GM12878 (cell line): Measurements from ENCODE around the gene PIP4K2A. TPM values are rescaled to one million over a fixed set of nuclear protein-coding genes. Genes with fewer than 3 reads are reported as not detected.
A peak's percentile ranks its signal among the peaks of the same experiment; 100 is the strongest.

ENCODE experiments used
- ATAC-seq: fragments of 200-7000 bp; cut with Tn5 transposase; 3 replicates; pipeline ENCODE4 v1.9.1; 2020; ENCODE audit warnings: mild to moderate bottlenecking, moderate library complexity
- BruUV-seq: library from RNA; stranded (reverse); fragments of 400-500 nt; replicated peaks from 2 replicates; lab custom pipeline; 2021; lab: Mats Ljungman, UMichigan
- CTCF ChIA-PET: fragments of 300-600 bp; sonication (Branson Sonifier 250); formaldehyde crosslinking; extraction: SDS; loops from one replicate; lab custom pipeline; 2021; ENCODE audit warnings: inconsistent platforms; lab: Yijun Ruan, JAX
- POLR2A ChIA-PET: fragments of 350-600 bp; formaldehyde crosslinking; extraction: SDS; loops from one replicate; lab custom pipeline; 2021; ENCODE audit warnings: inconsistent platforms; lab: Charles Lee
- RAD21 ChIA-PET: fragments of 300-600 bp; sonication (Branson Sonifier 250); formaldehyde crosslinking; loops from one replicate; lab custom pipeline; 2023; ENCODE audit warnings: antibody characterized with exemption; ENCODE audit not compliant: unreplicated experiment; lab: Charles Lee
- SMC1A ChIA-PET: fragments of 300-600 bp; sonication (Branson Sonifier 250); formaldehyde crosslinking; loops from one replicate; lab custom pipeline; 2023; ENCODE audit not compliant: unreplicated experiment, uncharacterized antibody; lab: Charles Lee
- DNase-seq: peaks from one replicate; pipeline ENCODE4 v3.0.0-alpha.2; 2011; ENCODE audit warnings: low read depth, low spot score
- FAIRE-seq: peaks from 3 replicates; lab custom pipeline; 2011; peaks lifted over from hg19 to GRCh38; lab: Jason Lieb, UNC
- H2AFZ ChIP-seq: 2 replicates; pipeline ENCODE4 v1.6.0; 2011; ENCODE audit warnings: low read depth, low read length, control low read depth; ENCODE audit not compliant: control insufficient read depth
- H3K27ac ChIP-seq: 2 replicates; pipeline ENCODE4 v1.5.1; 2011; ENCODE audit warnings: control low read depth; ENCODE audit not compliant: control insufficient read depth, insufficient read depth
- H3K27me3 ChIP-seq, 2 experiments: replicated peaks in 1 of 2; 2 replicates each; pipeline versions ENCODE4 v1.6.0 to v1.6.1; 2011; ENCODE audit warnings: low read length in 1 of 2; ENCODE audit not compliant: control insufficient read depth in 2 of 2, insufficient read depth in 2 of 2
- H3K36me3 ChIP-seq, 2 experiments: 2 replicates each; pipeline ENCODE4 v1.5.1; 2011; ENCODE audit warnings: low read length in 1 of 2; ENCODE audit not compliant: control insufficient read depth in 2 of 2, insufficient read depth in 2 of 2
- H3K4me1 ChIP-seq: 2 replicates; pipeline ENCODE4 v1.6.1; 2011; ENCODE audit warnings: mild to moderate bottlenecking, low read length, moderate library complexity, mixed read lengths; ENCODE audit not compliant: control insufficient read depth, insufficient read depth
- H3K4me2 ChIP-seq: 2 replicates; pipeline ENCODE4 v1.6.0; 2011; ENCODE audit warnings: control low read depth; ENCODE audit not compliant: control insufficient read depth, insufficient read depth
- H3K4me3 ChIP-seq: fragments of 200-600 bp; sonication (generic); 2 replicates; pipeline ENCODE4 v1.5.1; 2016
- H3K79me2 ChIP-seq: 2 replicates; pipeline ENCODE4 v1.6.0; 2011; ENCODE audit warnings: low read length; ENCODE audit not compliant: control insufficient read depth, insufficient read depth
- H3K9ac ChIP-seq: 2 replicates; pipeline ENCODE4 v1.8.0; 2011; ENCODE audit warnings: low read length, control low read depth, mixed read lengths; ENCODE audit not compliant: control insufficient read depth, insufficient read depth
- H3K9me3 ChIP-seq: replicated peaks from 3 replicates; pipeline ENCODE4 v1.5.1; 2011; ENCODE audit warnings: mild to moderate bottlenecking, low read length; ENCODE audit not compliant: control insufficient read depth, insufficient read depth
- H4K20me1 ChIP-seq: 2 replicates; pipeline ENCODE4 v1.6.0; 2011; ENCODE audit not compliant: control insufficient read depth, insufficient read depth
- ATF2 ChIP-seq: IDR thresholded peaks from 2 replicates; pipeline ENCODE4 v1.6.1; 2012; ENCODE audit warnings: low read length, inconsistent platforms
- ATF7 ChIP-seq: fragments of 450-650 bp; IDR thresholded peaks from 2 replicates; pipeline ENCODE4 v1.6.1; 2016; ENCODE audit warnings: low read depth, mild to moderate bottlenecking
- BRCA1 ChIP-seq: IDR thresholded peaks from 2 replicates; pipeline ENCODE4 v1.6.1; 2011; ENCODE audit warnings: low read depth, low read length, improper control_type of control experiment
- CHD1 ChIP-seq: IDR thresholded peaks from 2 replicates; pipeline ENCODE4 v1.6.1; 2012; ENCODE audit warnings: low read depth, low read length, improper control_type of control experiment
- EED ChIP-seq: sonication (generic); IDR thresholded peaks from 2 replicates; pipeline ENCODE4 v1.6.1; 2016; ENCODE audit warnings: antibody characterized with exemption, low read depth
- FOXM1 ChIP-seq: IDR thresholded peaks from 2 replicates; pipeline ENCODE4 v1.6.1; 2012; ENCODE audit warnings: low read depth, mild to moderate bottlenecking, inconsistent platforms, low read length, moderate library complexity
- IKZF1 ChIP-seq: fragments of 450-650 bp; conservative IDR thresholded peaks from 2 replicates; pipeline ENCODE4 v1.6.1; 2017; ENCODE audit warnings: antibody characterized with exemption, mild to moderate bottlenecking
- IKZF2 ChIP-seq, 2 experiments: fragments of 450-650 bp; IDR thresholded peaks; 2 replicates each; pipeline ENCODE4 v1.6.1; 2017; ENCODE audit warnings: mild to moderate bottlenecking in 2 of 2, moderate library complexity in 2 of 2
- MLLT1 ChIP-seq: fragments of 450-650 bp; IDR thresholded peaks from 2 replicates; pipeline ENCODE4 v1.6.1; 2016; ENCODE audit warnings: mild to moderate bottlenecking
- NBN ChIP-seq: fragments of 450-650 bp; IDR thresholded peaks from 2 replicates; pipeline ENCODE4 v1.6.1; 2016
- NR2F1 ChIP-seq: fragments of 450-650 bp; conservative IDR thresholded peaks from 2 replicates; pipeline ENCODE4 v1.6.1; 2017; ENCODE audit warnings: mild to moderate bottlenecking
- POU2F2 ChIP-seq: IDR thresholded peaks from 3 replicates; pipeline ENCODE4 v1.6.1; 2011; ENCODE audit warnings: low read depth, mild to moderate bottlenecking, low read length, borderline replicate concordance
- RELB ChIP-seq: fragments of 450-650 bp; IDR thresholded peaks from 2 replicates; pipeline ENCODE4 v1.6.1; 2017; ENCODE audit warnings: low read depth, mild to moderate bottlenecking, moderate library complexity
- RUNX3 ChIP-seq: IDR thresholded peaks from 2 replicates; pipeline ENCODE4 v1.6.1; 2012; ENCODE audit warnings: low read length, inconsistent platforms
- SMAD5 ChIP-seq: IDR thresholded peaks from 2 replicates; pipeline ENCODE4 v1.6.1; 2016; ENCODE audit warnings: antibody characterized with exemption, low read depth
- TAF1 ChIP-seq: IDR thresholded peaks from 2 replicates; pipeline ENCODE4 v1.6.1; 2011; ENCODE audit warnings: mild to moderate bottlenecking, low read depth, low read length, borderline replicate concordance
- TARDBP ChIP-seq: IDR thresholded peaks from 2 replicates; pipeline ENCODE4 v1.6.1; 2016; ENCODE audit warnings: borderline replicate concordance
- TCF12 ChIP-seq: IDR thresholded peaks from 2 replicates; pipeline ENCODE4 v1.6.1; 2011; ENCODE audit warnings: low read depth, mild to moderate bottlenecking, low read length
- YY1 ChIP-seq: IDR thresholded peaks from 2 replicates; pipeline ENCODE4 v1.6.1; 2011; ENCODE audit warnings: low read depth, mild to moderate bottlenecking, low read length
- WGBS: methylation state at CpG from one replicate; pipeline ENCODE4 v1.1.6; 2016; ENCODE audit warnings: low lambda C conversion rate; ENCODE audit not compliant: insufficient replicate concordance, insufficient coverage; ENCODE audit errors: missing lambda C conversion rate; 5-methylcytosine and 5-hydroxymethylcytosine counted together
- in situ Hi-C: fragments of 300-500 bp; cut with MboI; formaldehyde crosslinking; loops from 9 replicates; pipeline ENCODE4 v1.14.3; 2018; ENCODE audit warnings: mixed read lengths
- intact Hi-C: fragments of 100-400 bp; cut with micrococcal nuclease; formaldehyde crosslinking; loops from one replicate; pipeline ENCODE4 v1.14.2; 2022; ENCODE audit not compliant: unreplicated experiment
- polyA plus RNA-seq, 11 experiments: library from polyadenylated mRNA; depleted of rRNA in 4 of 11; unstranded in 6 of 11; stranded (reverse) in 5 of 11; fragments of >200 nt; fragmentation: Nextera tagmentation in 4 of 11; fragmentation: Illumina TruSeq in 1 of 11; extraction: Ambion mirVana in 4 of 11; extraction: Trizol in 1 of 11; gene quantifications; 1 replicate in 1 of 11; 2 replicates in 10 of 11; pipeline versions ENCODE4 v1.2.1 to v1.2.3, GENCODE V29; 2011 to 2016; ENCODE audit warnings: inconsistent platforms in 2 of 11, missing spikeins in 2 of 11, low read depth in 1 of 11
- total RNA-seq, 4 experiments: library from RNA; depleted of rRNA in 3 of 4; stranded (reverse); fragments of >200 nt in 3 of 4; fragmentation: Illumina TruSeq in 1 of 4; extraction: Trizol in 1 of 4; gene quantifications; 2 replicates each; pipeline versions ENCODE4 v1.2.1 to v1.2.3, GENCODE V29; 2013 to 2021

PIP4K2A gene
- total and polyA plus RNA-seq, 10 of the 15 experiments (the other 5 are each of a cell fraction or from before 2014, with no cell fraction given), result 54.3 to 139 (median 84.4) TPM

- intact Hi-C loops, result loop anchor here (5.0 kb wide), 1 partner anchor 46 kb away; the partner anchor contains the start of gene PIP4K2A
- ChIA-PET CTCF (interaction anchor here (0.5 to 1.5 kb wide), 6 partner anchors 11 to 673 kb away, joined by 3 to 4 read pairs (median 3); no protein-coding TSS in a partner anchor), POLR2A (interaction anchor here (0.5 to 0.9 kb wide), 3 partner anchors 8 to 28 kb away, joined by 3 to 5 read pairs (median 3); no protein-coding TSS in a partner anchor), SMC1A (interaction anchor here (0.7 to 8.4 kb wide), 11 partner anchors 8 to 666 kb away, joined by 3 to 107 read pairs (median 10); no protein-coding TSS in a partner anchor), RAD21 (interaction anchor here (0.7 to 6.6 kb wide), 15 partner anchors 9 to 266 kb away, joined by 3 to 71 read pairs (median 4); no protein-coding TSS in a partner anchor)
- Histone ChIP-seq H3K4me3 (peak overlapping the region; percentile 39; the same call in 1 of the 2 replicates), H4K20me1 (peaks cover 3% of the 10 kb centered on the region; the same call in 1 of the 2 replicates), H3K9ac (no peak overlapping the region; the same call in 1 of the 2 replicates), H3K27ac (peak overlapping the region; percentile 50), H3K4me1 (peaks cover 27% of the 10 kb centered on the region), H3K79me2 (peaks cover 94% of the 10 kb centered on the region), H2AFZ (no peak overlapping the region), H3K36me3 (no peaks in the 10 kb centered on the region), H3K4me2 (peak overlapping the region; percentile 56), H3K9me3 (no peaks in the 10 kb centered on the region), H3K27me3 (no peaks in the 10 kb centered on the region)
- in situ Hi-C loops, result no loop called here
- WGBS, result 7% methylated on average over 9 of the region's 9 CpGs
- DNase-seq (no peak), FAIRE-seq (peak; percentile 84), ATAC-seq (peak; percentile 77)
- no TSS peak for BruUV-seq
- TF ChIP-seq RELB, result 0 out of 2 replicates have a peak, but pooled peaks have one; percentile 14
- TF ChIP-seq EED, result 0 out of 2 replicates have a peak, but pooled peaks have one; percentile 30
- TF ChIP-seq MLLT1, result peak; percentile 48; the same call in 1 of the 2 replicates
- peak; percentile 16 to 22; a peak in 1 of 4 replicates for TF ChIP-seq IKZF2 (IDR thresholded peaks at IDR 0.05)
- no peak for TF ChIP-seq ATF7
- peak; percentile 84 for TF ChIP-seq RUNX3
- 0 out of 2 replicates have a peak, but pooled peaks have one; percentile 21 for TF ChIP-seq IKZF1
- 0 out of 3 replicates have a peak, but pooled peaks have one; percentile 18 for TF ChIP-seq POU2F2
- TF ChIP-seq FOXM1, result peak; percentile 44; the same call in 1 of the 2 replicates
- 0 out of 2 replicates have a peak, but pooled peaks have one; percentile 57 for TF ChIP-seq CHD1
- no peak for TF ChIP-seq TAF1
- TF ChIP-seq NR2F1, result no peak
- TF ChIP-seq BRCA1, result no peak
- no peak for TF ChIP-seq SMAD5
- 0 out of 2 replicates have a peak, but pooled peaks have one; percentile 34 for TF ChIP-seq NBN
- TF ChIP-seq YY1, result no peak
- TF ChIP-seq ATF2, result peak; percentile 18; the same call in 1 of the 2 replicates
- no peak for TF ChIP-seq TARDBP
- peak; percentile 64; the same call in 1 of the 2 replicates for TF ChIP-seq TCF12
Measured at GRCh38 chr10:22666287-22667092, 47.9 kb downstream of the PIP4K2A start.
